GM21737 (cell line): ENCODE data around the gene TUBB.

Experiments used
- ATAC-seq: cut with Tn5 transposase; IDR thresholded peaks from one replicate; pipeline ENCODE4 v1.9.1; 2021; ENCODE audit warnings: mild to moderate bottlenecking, moderate library complexity; ENCODE audit not compliant: unreplicated experiment

The TUBB gene

DNA sequence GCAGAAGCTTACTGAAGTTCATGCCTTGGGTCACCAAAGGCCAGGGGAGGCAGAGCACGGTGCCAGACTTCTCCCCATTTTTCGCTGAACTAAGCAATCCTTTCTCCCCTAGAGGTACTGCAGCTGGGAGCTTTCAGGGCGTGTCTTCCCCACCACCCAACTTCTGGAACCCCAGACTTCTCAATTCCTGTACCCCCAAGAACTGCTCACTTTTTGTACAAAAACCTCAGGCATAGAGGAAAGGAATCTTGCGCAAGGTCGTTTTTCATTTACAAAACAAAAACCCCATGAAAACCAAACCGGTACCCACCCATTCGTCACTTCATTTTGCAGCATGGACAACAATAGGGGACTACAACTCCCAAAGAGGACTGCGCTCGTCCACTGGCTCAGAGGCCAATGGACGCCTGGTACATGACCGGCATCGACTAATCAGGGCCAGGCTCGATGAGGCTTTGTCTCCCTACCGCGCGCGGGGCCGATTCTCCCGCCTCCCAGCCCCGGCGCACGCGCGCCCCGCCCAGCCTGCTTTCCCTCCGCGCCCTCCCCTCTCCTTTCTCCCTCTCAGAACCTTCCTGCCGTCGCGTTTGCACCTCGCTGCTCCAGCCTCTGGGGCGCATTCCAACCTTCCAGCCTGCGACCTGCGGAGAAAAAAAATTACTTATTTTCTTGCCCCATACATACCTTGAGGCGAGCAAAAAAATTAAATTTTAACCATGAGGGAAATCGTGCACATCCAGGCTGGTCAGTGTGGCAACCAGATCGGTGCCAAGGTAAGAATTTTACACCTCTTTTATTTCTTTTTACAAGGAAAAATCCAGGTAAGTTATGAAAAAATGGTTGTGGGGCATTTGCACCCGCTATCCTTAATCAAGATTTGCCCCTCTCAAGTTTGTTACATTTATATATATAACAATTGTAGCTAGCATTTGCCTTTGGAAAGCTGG is at the start of gene TUBB:
Gene TUBB, plus strand, starts transcription at position 562 of the 947 bp plus-strand sequence. Its CDS starts 155 bp downstream, at position 717.
- peak; percentile 47 for ATAC-seq

DNA sequence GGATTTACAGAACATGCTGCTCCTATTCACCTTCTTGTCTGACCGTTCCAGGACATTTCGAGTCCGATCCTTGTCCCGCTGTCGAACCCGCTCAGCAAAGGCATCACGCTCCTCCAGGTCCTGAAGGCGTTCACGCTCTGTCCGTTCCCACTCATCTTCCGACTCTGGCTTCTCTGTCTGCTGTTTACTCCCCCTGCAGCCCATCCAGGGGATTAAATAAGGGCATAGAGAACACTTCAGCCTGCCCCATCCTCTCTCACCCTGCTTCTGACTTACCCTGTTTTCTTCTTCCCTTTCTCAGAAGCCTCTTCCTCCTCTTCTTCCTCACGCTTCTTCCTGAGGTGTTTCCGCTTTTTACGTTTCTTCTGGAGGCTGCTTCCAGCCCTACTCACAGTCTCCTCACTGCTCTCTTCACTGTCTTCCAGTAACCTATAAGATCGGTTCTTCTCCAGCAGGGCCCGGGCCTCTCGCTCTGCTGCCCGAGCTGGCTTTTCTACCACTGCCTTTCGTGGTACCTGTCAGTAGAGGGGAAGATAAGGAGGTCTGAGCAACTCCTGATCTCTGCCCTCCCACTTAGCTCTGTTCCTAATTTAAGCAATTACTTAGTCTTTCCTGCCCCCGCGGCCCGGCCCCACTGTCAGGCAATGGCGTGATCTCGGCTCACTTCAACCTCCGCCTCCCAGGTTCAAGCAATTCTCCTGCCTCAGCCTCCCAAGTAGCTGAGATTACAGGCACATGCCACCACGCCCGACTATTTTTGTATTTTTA is 49.2 kb upstream of the TUBB start:
- ATAC-seq: no peak

DNA sequence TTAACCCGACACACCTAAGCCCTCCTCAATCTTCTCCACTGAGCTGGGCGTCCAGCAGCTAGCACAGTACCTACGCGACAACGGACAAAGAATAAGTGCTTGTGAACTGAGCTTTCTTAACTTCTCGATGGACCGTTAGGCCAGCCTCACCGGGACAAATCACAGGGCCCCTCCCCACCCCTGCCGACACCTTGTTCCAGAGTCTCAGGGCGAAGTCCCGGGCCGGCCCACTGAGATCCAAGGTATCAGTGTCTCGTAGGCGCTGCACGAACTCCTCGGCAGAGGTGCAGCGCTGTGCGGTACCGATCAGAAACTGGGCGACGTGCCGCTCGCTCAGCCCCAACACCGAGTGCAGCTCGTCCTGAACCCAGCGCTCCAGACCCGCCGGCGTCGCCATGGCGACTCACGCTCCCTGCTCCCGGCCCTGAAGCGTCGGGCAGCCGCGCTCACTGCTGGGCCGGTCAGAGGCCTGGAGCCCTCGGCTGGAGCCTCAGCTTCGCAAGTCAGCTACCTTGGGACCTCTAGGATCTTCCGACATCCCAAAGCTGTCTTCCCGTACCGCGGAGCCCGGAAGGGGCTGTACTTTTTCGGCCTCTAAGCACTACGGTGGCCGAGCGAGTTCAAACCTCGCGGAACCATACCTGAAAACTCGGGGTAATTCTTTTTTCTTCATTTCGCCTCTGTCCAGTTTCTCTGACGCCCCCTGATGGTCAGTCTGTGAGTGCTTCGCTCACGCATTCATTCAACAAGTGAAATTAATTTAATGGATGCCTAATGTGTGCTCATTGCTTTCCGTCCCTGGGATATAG is 47.5 kb upstream of the TUBB start, which contains the start of gene DHX16:
Gene DHX16, minus strand, starts transcription at position 562 of the 809 bp plus-strand sequence. Its CDS starts 165 bp downstream, at position 397.
- peak; percentile 67 for ATAC-seq

DNA sequence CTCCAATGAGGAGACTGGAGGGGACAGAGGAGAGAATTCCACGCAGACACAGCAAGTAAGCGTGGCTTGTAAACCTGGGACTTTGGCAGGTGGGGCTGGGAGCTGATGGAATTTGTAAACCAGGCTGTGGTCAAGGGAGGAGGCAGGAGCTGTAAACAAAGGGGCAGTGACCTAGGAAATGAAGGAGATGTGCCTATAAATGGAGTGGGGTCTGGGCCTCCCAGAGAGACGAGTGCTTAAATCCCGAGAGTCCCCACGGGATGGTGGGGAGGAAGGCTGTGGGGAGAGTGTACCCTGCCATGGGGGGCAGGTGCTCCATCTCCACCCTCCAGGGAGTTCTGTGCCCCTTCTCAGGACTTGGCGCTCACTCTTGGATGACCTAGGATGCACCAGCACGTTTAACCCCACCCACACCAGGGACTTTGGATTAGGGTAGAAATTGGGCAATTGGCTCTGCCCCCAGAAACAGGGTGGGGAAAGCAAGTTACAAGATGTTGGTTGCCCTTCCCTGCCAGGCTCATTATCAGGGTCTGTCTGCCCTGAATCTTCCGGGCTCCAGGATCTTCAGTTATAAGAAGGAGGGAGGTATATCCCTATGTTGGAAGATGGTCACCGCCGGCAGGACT is 43.4 kb upstream of the TUBB start:
- ATAC-seq: no peak

DNA sequence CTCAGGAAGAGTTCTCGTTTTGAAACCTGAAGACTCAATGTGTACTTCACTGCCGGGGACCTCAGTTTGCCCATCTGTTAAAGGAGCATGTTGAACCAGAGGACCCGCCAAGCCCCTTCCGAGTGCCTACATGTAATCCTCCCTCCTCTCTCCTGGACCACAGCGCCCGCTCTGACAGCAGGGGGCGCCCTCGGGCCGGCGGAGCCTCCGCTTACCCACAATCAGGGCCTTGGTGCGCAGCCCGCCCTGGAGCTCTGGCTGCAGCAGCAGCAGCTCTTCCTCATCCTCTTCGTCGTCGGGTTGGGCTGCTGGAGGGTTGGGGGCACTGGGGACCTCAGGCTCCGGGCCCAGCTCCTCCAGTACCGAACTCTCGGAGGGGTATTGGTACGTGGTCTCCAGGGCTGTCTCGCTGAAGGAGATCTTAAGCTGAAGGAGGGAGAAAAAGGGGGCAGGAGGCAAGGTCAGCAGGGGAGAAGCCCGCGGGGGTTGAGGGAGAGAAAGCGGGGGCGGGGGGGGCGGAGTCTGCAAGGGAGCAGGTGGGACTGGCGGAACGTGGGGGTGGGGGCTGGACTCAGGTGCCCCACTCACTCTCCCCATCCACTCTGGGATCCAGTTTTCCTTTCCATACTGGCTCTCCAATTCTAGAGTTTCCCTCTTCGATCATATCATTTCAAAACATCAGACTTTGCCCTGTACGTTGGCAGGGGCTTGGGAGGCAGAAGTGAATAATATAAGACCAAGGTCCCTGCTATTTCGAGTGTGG is 41.0 kb upstream of the TUBB start:
- peak; percentile 40 for ATAC-seq

DNA sequence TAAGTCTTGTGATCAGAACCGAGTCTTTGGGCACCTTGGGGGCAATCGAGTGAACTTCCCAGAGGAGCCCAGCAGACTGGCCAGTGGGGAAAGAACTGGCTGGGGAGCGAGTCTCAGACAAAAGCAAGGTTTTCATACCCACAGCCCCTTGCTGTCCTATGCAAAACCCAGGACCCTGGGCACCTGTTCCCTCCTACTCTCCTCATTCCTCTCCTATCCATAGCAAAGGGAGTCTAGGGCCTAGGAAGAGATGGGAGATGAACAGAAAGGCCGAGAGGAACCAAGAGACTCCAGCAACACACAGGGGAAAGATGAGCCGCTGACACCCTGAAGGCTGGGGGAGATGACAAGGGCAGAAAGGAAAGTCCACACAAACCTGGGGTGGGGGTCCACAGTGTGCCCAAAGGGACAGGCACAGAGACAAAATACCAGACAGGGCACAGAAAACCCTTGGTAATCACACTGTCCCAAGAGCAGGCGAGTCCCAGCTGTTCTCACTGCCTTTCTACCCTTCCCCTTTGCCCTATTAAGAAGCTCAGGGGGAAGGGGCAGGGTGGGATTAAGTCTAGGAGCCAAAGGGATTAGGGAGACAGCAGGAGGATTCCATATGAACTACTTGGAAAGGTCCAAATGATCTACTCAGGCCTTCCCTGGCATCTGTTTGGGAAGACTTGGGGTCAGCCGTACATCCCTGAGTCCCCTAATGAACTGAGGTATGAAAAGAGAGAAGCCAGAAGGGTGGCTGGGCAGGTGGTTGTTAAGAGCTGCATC is 40.2 kb upstream of the TUBB start:
- ATAC-seq: no peak

DNA sequence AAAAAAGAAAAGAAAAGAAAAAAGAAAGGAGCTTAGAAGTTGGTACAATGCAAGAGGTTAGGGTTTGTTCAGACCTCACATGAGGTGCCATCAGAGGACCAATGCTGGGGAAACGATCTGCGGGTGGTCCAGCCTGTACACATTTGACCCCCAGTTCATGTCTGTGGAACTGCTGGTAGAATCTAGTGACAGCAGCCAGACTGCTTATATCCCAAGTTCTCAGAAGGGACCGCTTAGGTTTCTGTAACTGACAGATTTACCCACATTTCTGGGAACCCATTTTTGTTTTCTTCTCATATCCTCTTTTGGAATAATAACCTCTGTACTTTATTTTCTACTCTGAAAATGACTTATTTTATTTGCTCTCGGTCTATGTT is 38.4 kb upstream of the TUBB start:
- no peak for ATAC-seq

DNA sequence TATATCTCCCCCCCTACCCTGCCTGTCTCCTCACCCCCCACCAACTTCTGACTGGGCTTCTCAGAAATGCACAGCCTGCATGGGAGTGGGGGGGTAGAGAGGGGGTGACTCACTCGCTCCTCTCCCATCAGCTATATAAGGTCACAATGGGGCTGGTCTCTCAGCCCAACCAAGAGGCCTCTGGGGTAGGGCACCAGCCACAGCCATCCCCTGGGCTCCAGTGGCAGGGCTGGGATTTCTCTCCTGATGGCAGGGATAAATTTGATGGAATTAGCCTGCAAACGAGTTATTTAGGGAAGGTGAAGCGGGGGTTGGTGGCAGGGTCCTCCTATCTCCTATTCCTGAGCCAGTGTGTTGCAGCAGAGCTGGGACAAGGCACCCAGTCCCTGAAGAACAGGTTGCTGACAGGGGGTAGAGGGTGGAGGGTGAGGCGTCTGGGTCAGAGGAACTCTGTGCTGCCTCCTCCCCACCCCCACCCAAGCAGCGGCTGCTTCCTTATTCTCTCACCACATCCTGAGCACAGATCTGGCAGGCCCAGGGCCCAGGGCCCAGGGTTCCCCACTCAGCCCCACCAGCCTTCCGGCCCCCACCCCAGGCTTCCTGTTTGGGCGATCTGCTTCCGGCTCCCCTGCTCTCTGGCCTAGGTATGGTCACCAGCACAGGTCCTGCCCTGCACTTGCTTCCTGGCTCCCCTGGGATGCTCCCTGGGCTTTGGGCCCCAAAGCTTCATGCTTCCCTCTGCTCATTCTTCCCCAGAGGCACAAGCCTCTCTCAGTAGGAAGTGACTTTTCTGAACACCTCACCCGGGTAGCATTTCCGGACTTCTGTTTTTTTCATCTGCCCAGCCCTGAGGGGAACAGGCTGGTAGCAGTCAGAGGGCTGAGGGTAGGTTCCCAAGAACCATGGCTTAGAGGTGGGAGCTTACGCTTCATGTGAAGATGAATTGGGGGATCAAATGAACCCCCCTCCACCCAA is 37.7 kb upstream of the TUBB start:
- ATAC-seq: peak; percentile 38

DNA sequence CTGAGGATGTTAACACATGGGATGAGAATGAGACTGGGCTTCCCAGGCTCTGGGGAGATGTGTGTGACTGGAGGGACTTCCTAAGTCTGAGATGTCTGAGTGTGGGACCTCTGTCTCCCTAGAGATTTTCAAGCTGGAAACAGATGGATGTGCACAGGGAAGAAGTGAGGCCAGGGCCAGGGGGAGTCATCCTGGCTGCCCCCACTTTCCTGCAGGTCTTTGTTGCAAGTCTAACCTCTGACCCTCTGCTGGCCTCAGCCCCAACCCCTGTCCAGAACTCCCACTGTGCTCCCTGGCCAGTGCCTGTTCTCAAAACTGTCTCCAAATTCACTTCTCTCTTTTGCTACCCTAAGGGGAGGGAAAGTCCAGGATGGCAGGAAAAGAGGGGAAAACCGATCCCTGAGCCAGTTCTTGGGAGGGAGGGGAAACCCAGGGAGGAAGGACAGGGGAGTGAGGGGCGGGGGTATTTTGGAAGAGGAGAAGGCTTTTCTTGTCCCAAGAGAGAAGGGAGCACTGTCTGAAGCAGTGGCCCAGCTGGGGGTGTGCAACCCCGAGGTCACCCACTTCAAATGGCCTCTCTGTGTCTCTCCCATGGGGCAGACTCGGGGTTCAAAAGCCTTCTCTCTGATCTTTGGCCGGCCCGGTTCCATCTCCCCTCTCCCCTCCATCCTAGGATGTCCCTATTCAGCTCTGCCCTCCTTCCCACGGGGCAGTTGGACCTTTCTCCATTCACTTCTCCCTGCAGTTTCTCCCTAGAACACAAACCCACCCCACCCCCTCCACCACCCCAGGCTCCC is 36.8 kb upstream of the TUBB start:
- no peak for ATAC-seq

DNA sequence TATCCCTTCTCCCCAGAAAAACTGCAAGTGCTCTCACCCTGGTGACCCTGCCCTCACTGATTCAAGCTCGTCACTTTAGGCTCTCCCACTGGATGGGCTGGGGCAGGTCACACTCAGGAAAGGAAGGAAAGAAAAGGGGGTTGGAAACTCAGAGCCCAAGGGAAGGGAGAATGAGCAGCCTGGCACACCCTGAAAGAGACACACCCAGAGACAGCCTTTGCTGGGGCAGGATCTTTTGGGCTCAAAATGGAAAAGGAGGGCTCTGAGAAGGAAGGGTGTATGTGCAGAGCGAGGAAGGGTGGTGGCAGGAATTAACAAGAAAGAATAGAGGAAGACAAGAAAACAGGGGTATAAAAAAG is 36.2 kb upstream of the TUBB start:
- ATAC-seq: no peak

DNA sequence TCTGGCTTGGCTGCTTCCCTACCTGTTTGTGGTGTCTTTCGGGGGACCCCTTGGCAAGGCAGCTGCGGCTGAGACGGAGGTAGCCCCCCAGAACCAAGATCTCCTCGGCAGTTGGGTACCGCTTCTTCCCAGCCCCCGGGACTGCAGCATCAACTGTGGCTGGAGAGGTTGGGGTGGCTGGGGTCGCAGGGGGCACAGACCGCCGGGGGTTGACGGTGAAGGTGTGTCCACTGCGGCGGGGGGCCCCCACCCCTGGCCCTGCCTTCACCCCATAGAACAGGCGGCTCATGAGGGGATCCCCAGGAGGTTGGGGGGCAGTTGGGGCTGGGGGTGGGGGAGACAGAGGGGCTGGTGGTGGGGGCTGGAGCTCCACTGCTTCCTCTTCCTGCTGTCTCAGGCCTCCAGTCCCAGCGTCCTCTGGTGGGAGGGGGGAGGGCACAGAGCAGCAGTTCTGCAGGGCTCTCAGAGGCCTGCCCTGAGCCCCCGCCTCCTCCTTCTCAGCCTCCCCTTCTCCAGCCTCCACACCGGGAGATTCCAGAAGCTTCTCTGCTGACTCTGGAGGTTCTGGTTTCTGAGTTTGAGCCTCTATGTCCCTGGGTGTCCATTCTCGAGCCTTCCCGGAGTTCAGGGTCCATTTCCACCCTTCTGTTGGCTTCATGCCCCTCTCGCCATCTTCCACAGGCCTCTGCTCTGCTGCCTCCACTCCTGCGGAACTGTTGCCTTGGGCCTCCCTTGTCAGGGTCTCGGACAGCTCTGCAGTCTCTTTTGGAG is 35.6 kb upstream of the TUBB start:
- no peak for ATAC-seq

DNA sequence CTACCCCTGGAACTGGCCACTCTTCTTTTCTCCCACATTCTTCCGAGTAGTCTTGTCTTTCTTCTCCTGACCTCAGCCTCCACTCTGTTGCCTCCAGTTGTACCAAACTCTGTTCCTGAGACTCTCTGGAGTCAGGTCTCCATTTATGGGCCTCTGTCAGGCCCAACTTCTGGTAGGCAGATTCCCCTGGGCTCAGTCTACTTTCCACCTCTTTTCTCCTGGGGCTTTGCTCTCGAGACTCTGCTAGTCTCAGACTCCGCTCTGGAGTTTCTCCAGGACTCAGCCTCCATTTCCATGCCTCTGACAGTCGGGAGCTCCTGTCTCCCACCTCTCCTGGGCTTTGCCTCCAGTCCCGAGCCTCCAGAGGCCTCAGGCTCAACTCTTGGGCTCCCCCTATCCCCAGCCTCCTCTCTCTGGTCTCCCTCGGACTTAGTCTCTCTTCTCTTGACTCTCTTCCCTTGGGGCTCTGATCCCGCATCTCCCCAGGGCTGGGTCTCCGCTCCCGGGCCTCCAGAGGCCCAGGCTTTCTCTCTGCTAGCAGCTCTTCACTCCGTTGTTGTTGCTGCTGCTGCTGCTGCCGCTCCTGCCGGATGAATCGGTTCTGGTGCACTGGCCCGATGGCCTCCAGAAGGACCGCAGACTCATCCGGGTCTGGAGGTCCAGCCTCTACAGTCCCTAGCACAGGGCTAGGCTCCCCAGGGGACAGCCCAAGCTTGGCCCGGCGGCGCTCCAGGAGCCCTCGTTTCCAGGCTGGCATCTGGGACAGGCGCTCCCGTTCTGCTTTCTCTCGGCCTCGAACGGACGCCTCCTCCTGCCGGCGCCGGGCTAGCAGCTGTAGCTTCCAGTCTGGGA is 34.8 kb upstream of the TUBB start:
- no peak for ATAC-seq

DNA sequence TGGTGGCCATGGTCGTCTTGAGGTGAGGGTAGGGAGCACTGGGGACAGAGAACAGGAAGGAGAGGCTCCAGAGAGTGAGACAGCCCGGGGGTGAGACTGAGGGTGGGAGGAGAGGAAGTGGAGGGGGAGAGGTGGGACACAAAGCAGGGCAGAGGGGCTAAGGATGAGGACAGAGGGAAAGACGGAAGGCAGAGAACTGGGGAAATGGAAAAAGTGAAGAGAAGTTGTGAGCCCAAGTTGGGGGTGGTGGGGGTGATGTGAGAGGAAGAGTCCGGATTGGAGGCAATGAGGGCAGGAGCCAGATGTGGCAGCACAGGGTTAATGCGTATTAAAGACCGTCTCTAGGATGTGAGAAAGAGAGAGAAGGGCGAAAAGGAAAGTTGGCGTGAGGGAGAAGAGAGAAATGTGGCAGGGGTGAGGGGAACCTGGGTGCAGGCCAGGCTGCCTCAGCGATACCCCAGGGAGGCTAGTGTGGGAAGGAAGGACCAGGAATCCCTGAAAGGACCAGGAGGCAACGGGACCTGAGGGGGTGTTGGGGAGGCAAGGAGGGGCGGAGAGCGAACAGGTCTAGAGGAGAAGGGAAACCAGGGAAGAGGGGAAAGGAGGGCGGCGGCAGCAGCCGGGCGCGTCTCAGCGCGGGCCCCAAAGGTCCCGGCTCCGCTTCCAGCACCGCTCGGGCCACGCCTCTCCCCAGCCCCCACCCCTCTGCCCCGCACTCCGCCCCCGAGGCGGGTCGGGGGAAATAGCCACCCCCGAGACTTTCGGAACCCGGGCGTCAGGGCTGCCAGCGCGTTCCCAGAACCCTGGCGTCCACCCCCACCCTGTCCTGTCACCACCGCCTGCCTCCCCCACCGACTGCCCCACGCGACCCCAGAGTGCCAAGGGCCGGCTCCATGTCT is 33.9 kb upstream of the TUBB start, which contains the start of gene PPP1R18:
Gene PPP1R18, minus strand, starts transcription at position 637 of the 899 bp plus-strand sequence. Its CDS starts 627 bp downstream, at position 10.
- no peak for ATAC-seq

DNA sequence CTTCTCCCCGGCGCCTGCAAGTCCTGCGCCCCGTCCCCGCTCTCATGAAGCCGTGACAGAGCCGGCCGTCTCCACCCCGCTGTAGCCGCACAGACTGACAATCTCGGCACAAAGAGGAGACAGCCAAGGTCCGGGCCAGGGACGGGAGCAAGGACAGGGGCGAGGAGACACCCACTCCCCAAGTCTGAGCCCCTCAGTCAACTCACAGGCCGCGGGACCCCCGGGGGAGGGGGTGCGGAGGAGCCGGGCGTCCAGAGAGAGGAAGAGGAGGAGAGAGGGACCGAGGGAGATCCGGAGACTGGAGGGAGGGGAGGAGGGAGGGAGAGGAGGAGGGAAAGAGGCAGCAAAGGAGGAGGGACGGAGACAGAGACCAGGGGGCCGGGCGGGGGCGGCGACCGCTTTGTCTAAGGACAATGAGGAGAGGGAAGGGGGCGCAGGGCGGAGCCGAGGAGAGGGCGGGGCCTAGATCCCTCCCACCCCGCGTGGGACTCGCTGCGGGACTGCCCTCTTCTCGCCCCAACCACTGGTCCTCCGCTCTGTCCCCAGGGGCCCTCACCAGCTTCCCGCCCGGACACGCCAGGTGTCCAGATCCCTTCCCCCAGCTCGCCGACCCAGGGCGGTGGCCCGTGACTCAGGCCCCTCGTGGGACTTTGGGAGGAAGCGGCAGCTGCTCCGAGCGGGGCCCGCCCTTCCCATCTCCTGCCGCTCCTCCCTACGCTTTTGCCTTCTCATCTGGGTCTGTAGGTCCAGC is 33.1 kb upstream of the TUBB start:
- peak; percentile 45 for ATAC-seq
